ENCODE data around the gene TP63. TPM values are rescaled to one million over a fixed set of nuclear protein-coding genes. Genes with fewer than 3 reads are reported as not detected.
"Not testable (repeated sequence)": the region's sequence is repeated elsewhere in the genome, so short reads cannot be mapped to it uniquely, and the experiment has no call there.

The TP63 gene
- total RNA-seq, 1 donor from 2014 or later: 25.9 TPM

DNA sequence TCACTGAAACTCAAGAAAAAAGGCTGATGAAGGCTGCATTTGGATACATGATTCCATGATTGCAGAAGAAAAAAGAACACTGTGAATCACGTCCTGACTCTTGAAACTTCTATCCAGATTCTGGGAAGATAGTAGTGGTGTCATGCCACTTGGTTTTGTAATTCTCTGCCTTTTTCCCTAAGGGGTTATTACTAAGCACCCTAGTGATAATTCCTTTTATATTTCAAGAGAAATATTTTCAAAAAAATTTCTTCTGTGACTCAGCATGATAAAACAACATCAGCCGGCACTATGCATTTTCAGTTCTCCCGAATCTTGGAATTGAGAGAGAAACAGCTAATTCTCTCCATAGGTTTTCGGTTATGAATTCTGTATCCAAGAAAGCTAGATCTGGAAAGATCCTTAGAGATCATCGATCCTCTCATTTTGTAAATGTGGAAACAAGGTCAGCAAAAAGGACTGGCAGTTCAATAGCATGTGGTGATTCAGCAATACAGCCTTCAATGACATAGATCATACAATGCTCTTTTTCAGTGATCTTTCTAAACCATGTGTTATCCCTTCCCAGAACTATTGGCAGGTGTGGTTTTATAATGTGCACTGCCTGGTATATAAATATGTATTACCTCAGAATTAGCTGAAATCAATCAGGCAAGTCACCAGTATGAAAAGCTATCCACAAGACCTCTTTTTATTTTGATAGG lies 42.6 kb upstream of the TP63 start:
- H3K4me3 Mint-ChIP-seq: no peak overlapping the region

DNA sequence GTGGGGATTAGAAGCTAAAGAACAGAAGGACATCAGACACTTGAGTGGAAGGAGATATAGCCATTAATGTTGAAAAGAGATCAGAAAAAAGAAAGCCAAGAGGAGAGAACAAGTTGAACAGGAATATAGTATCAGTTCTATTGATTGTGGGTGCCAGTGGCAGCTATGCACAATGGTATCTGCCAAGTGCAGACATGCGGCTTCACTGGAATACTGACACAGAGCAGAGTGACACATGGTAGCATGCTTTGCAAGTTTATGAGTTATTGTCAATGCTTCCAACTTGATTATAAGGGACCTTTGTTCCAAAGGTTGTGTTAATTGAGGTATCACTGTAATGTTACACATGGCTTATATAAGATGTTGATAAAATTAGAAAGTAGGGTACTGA lies 42.0 kb upstream of the TP63 start:
- H3K27ac Mint-ChIP-seq: no peak overlapping the region

More for the DNA sequence above, 42.6 kb upstream of the TP63 start:
- peaks cover 5% of the 10 kb centered on the region for H3K36me3 Mint-ChIP-seq
- H3K27me3 Mint-ChIP-seq (ENCODE audit: low read depth): no peaks in the 10 kb centered on the region
- DNase-seq (ENCODE audit: low spot score in 2 of 2, unreplicated experiment in 2 of 2): no peak
- peaks cover 2% of the 10 kb centered on the region for H3K4me1 Mint-ChIP-seq
- no peak overlapping the region for H3K27ac Mint-ChIP-seq
- peaks cover 20% of the 10 kb centered on the region for H3K9me3 Mint-ChIP-seq
- TF ChIP-seq, protein P1, sequence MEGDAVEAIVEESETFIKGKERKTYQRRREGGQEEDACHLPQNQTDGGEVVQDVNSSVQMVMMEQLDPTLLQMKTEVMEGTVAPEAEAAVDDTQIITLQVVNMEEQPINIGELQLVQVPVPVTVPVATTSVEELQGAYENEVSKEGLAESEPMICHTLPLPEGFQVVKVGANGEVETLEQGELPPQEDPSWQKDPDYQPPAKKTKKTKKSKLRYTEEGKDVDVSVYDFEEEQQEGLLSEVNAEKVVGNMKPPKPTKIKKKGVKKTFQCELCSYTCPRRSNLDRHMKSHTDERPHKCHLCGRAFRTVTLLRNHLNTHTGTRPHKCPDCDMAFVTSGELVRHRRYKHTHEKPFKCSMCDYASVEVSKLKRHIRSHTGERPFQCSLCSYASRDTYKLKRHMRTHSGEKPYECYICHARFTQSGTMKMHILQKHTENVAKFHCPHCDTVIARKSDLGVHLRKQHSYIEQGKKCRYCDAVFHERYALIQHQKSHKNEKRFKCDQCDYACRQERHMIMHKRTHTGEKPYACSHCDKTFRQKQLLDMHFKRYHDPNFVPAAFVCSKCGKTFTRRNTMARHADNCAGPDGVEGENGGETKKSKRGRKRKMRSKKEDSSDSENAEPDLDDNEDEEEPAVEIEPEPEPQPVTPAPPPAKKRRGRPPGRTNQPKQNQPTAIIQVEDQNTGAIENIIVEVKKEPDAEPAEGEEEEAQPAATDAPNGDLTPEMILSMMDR (IDR thresholded peaks at IDR 0.05; ENCODE audit: unreplicated experiment): no peak

DNA sequence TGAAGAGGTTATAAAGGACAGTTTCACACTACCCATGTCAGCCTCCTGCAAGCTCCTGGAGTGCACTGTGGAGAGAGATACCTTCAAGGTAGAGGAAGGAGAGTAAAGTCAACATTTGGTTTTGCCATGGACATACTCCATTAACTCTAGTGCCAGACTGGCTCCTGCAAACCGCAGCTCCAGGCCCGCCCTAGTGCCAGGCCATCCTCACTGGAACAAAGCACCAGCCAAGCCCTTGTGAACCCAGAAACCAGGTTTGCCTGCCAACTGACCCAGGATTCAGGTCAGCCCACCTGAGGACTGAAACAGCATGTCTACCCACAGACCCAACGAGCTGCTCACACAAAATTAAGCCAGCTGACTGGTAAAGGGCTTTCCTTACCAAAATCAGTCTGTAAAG lies 41.0 kb upstream of the TP63 start:
- peaks cover 5% of the 10 kb centered on the region for H3K36me3 Mint-ChIP-seq
- no peak for DNase-seq (ENCODE audit: low spot score in 2 of 2, unreplicated experiment in 2 of 2)
- H3K9me3 Mint-ChIP-seq: peaks cover 26% of the 10 kb centered on the region
- no peak overlapping the region for H3K27ac Mint-ChIP-seq
- peaks cover 2% of the 10 kb centered on the region for H3K4me1 Mint-ChIP-seq
- no peaks in the 10 kb centered on the region for H3K27me3 Mint-ChIP-seq (ENCODE audit: low read depth)
- no peak overlapping the region for H3K4me3 Mint-ChIP-seq
- TF ChIP-seq, protein P1 (IDR thresholded peaks at IDR 0.05; ENCODE audit: unreplicated experiment): no peak

More for the DNA sequence above, 42.0 kb upstream of the TP63 start:
- Mint-ChIP-seq H3K36me3 (peaks cover 5% of the 10 kb centered on the region), H3K9me3 (peaks cover 23% of the 10 kb centered on the region), H3K27me3 (ENCODE audit: low read depth) (no peaks in the 10 kb centered on the region), H3K4me1 (peaks cover 2% of the 10 kb centered on the region), H3K4me3 (no peak overlapping the region)
- TF ChIP-seq, protein P1 (IDR thresholded peaks at IDR 0.05; ENCODE audit: unreplicated experiment): no peak
- no peak for DNase-seq (ENCODE audit: low spot score in 2 of 2, unreplicated experiment in 2 of 2)

DNA sequence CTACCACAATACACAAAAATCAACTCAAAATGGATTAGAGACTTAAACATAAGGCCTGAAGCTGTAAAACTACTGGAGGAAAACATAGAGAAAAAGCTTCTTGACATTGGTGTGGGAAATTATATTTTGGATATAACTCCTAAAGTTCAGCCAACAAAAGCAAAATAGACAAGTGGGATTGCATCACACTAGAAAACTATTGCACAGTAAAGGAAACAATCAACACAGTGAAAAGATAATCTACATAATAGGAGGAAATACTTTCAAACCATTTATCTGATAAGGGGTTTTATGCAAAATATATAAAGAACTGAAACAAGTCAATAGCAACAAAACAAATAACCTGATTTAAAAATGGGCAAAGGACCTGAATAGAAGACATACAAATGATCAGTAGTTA lies 37.6 kb upstream of the TP63 start:
- H3K9me3 Mint-ChIP-seq: peaks cover 26% of the 10 kb centered on the region
- H3K27me3 Mint-ChIP-seq (ENCODE audit: low read depth): no peaks in the 10 kb centered on the region
- H3K4me1 Mint-ChIP-seq: no peaks in the 10 kb centered on the region
- no peak overlapping the region for H3K4me3 Mint-ChIP-seq
- TF ChIP-seq, protein P1 (IDR thresholded peaks at IDR 0.05; ENCODE audit: unreplicated experiment): no peak
- H3K27ac Mint-ChIP-seq: no peak overlapping the region
- no peak for DNase-seq (ENCODE audit: low spot score in 2 of 2, unreplicated experiment in 2 of 2)
- H3K36me3 Mint-ChIP-seq: peaks cover 5% of the 10 kb centered on the region

DNA sequence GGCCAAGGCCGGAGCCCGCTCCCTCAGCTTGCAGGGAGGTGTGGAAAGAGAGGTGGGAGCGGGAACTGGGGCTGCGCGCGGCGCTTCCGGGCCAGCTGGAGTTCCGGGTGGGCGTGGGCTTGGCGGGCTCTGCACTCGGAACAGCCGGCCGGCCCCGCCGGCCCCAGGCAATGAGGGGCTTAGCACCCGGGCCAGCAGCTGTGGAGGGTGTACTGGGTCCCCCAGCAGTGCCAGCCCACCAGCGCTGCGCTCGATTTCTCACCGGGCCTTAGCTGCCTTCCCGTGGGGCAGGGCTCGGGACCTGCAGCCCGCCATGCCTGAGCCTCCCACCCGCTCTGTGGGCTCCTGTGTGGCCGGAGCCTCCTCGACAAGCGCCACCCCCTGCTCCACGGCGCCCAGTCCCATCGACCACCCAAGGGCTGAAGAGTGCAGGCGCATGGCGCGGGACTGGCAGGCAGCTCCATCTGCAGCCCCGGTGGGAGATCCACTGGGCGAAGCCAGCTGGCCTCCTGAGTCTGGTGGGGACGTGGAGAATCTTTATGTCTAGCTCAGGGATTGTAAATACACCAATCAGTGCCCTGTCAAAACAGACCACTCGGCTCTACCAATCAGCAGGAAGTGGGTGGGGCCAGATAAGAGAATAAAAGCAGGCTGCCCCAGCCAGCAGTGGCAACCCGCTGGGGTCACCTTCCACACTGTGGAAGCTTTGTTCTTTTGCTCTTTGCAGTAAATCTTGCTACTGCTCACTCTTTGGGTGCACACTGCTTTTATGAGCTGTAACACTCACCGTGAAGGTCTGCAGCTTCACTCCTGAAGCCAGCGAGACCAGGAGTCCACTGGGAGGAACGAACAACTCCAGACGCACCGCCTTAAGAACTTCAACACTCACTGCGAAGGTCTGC lies 34.9 kb upstream of the TP63 start:
- H3K9me3 Mint-ChIP-seq: peaks cover 20% of the 10 kb centered on the region
- not testable (repeated sequence) for H3K4me3 Mint-ChIP-seq; H3K36me3 Mint-ChIP-seq; H3K27ac Mint-ChIP-seq; DNase-seq (ENCODE audit: low spot score in 2 of 2, unreplicated experiment in 2 of 2); H3K27me3 Mint-ChIP-seq (ENCODE audit: low read depth); H3K4me1 Mint-ChIP-seq

DNA sequence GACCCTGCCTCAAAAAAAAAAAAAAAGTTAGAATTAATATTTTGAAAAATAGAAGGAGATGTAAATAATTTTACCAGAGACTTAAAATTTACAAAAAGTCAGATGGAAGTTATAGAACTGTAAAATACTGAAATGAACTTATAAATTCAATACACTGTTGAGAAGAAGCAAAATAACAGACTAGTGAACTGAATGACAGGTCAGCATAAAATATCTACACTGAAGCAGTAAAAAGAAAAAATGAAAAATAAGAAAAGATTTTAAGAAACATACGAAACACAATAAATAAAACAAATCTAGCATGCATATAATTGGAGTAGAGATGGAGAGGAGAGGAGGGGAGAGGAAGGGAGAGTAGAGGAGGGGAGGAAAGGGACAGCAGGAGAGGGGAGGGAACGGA lies 33.3 kb upstream of the TP63 start:
- H3K27me3 Mint-ChIP-seq (ENCODE audit: low read depth): no peaks in the 10 kb centered on the region
- H3K9me3 Mint-ChIP-seq: peaks cover 9% of the 10 kb centered on the region
- no peak overlapping the region for H3K4me3 Mint-ChIP-seq
- no peak for DNase-seq (ENCODE audit: low spot score in 2 of 2, unreplicated experiment in 2 of 2)
- H3K27ac Mint-ChIP-seq: no peak overlapping the region
- H3K36me3 Mint-ChIP-seq: no peaks in the 10 kb centered on the region
- H3K4me1 Mint-ChIP-seq: no peaks in the 10 kb centered on the region
- TF ChIP-seq, protein P1 (IDR thresholded peaks at IDR 0.05; ENCODE audit: unreplicated experiment): no peak

Measured in mesothelial cell of epicardium (in vitro differentiated cells).